ENCODE measurements around the gene PTPRO. TPM values are rescaled to one million over a fixed set of nuclear protein-coding genes. Genes with fewer than 3 reads are reported as not detected.

PTPRO gene
- total RNA-seq, 1 donor = 3.1 TPM

- no peak for DNase-seq (ENCODE audit: low read depth)
- TF ChIP-seq CTCF (IDR thresholded peaks at IDR 0.05; ENCODE audit: insufficient read depth, low read length) = no peak
- no peak overlapping the region for H3K4me3 ChIP-seq (ENCODE audit: low read depth, low read length)
These were observed 131.3 kb downstream of the PTPRO start for GRCh38 chr12:15453613-15454012.

- TF ChIP-seq CTCF (IDR thresholded peaks at IDR 0.05; ENCODE audit: insufficient read depth, low read length) = no peak
- H3K4me3 ChIP-seq (ENCODE audit: low read depth, low read length) = no peak overlapping the region
- DNase-seq (ENCODE audit: low read depth) = no peak
These were observed 135.7 kb downstream of the PTPRO start for GRCh38 chr12:15458008-15458407.

- TF ChIP-seq CTCF (IDR thresholded peaks at IDR 0.05; ENCODE audit: insufficient read depth, low read length) = no peak
- DNase-seq (ENCODE audit: low read depth) = no peak
- H3K4me3 ChIP-seq (ENCODE audit: low read depth, low read length) = no peak overlapping the region
These were observed 146.6 kb downstream of the PTPRO start for GRCh38 chr12:15468911-15469310.

- TF ChIP-seq CTCF (IDR thresholded peaks at IDR 0.05; ENCODE audit: insufficient read depth, low read length) = no peak
- no peak overlapping the region for H3K4me3 ChIP-seq (ENCODE audit: low read depth, low read length)
- DNase-seq (ENCODE audit: low read depth) = no peak
These were observed 147.0 kb downstream of the PTPRO start for GRCh38 chr12:15469356-15469755.

GRCh38 chr12:15472036-15472435 lies 149.7 kb downstream of the PTPRO start:
- H3K4me3 ChIP-seq (ENCODE audit: low read depth, low read length) = no peak overlapping the region
- DNase-seq (ENCODE audit: low read depth) = no peak
- TF ChIP-seq CTCF (IDR thresholded peaks at IDR 0.05; ENCODE audit: insufficient read depth, low read length) = no peak

- no peak for DNase-seq (ENCODE audit: low read depth)
- TF ChIP-seq CTCF (IDR thresholded peaks at IDR 0.05; ENCODE audit: insufficient read depth, low read length) = no peak
- no peak overlapping the region for H3K4me3 ChIP-seq (ENCODE audit: low read depth, low read length)
These were observed 152.5 kb downstream of the PTPRO start for GRCh38 chr12:15474766-15475165.

GRCh38 chr12:15477761-15478160 lies 155.5 kb downstream of the PTPRO start:
- no peak for TF ChIP-seq CTCF (IDR thresholded peaks at IDR 0.05; ENCODE audit: insufficient read depth, low read length)
- H3K4me3 ChIP-seq (ENCODE audit: low read depth, low read length) = no peak overlapping the region
- DNase-seq (ENCODE audit: low read depth) = no peak

All from fibroblast of the aortic adventitia (primary cell).